Activated CD4-positive, alpha-beta T cell treated with anti-CD3 and anti-CD28 coated beads for 48 hours (primary cell): ENCODE measurements around the gene FUT2.
"Not testable (repeated sequence)": the region's sequence is repeated elsewhere in the genome, so short reads cannot be mapped to it uniquely, and the experiment has no call there.

ENCODE experiments used
- DNase-seq: peaks from one replicate; pipeline ENCODE4 v3.0.0-alpha.2; 2020

The FUT2 gene

DNA sequence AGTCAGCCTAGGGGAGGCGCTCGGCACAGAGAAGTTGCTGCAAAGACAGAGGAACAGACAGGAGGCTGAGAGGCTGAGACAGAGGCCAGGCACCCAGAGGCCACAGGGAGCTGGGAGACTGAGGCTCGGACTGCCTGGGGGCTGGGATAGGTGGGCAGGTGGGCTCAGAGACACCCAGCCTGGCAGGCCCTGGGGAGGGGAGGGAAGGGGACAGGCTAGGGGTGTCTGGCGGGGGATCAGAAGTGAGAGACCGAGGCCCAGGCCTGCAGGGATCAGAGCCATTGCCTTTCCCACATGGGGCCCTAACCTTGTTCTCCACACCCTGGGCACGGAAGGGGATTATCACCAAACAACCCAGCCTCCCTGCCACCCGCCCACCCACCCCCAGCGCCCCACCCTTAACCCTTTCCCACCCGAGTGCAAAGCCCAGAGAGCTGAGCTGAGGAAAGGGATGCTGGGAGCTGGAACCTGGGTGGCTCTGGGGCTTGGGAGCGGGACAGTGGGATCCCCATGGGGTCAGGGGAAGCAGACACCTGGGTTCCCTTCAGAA, 24.2 kb upstream of the FUT2 start:
- DNase-seq, result no peak

DNA sequence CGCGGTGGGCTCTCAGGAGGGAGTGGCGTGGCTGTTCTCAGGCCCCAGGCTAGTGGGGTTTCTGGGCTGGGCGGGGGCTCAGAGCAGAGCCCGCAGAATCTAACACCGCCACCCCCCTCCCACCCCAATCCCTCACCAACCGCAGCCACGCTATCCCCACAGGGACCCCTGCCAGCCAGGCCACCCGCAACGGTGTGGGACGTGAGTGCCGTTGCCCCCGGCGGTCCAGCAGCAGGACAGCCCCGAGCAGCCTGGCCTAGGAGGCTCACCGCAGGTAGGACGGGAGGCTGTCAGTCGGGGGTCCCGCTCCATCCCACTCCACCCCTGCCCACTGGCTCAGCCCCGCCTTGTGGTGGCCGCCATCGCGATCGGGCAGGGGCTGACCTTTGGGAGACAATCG, 22.8 kb upstream of the FUT2 start, which contains the start of gene NTN5:
TSS of gene NTN5 (minus strand) at position 24 of the 400 bp plus-strand sequence. CDS start 2,031 bp downstream, outside the sequence.
- no peak for DNase-seq

DNA sequence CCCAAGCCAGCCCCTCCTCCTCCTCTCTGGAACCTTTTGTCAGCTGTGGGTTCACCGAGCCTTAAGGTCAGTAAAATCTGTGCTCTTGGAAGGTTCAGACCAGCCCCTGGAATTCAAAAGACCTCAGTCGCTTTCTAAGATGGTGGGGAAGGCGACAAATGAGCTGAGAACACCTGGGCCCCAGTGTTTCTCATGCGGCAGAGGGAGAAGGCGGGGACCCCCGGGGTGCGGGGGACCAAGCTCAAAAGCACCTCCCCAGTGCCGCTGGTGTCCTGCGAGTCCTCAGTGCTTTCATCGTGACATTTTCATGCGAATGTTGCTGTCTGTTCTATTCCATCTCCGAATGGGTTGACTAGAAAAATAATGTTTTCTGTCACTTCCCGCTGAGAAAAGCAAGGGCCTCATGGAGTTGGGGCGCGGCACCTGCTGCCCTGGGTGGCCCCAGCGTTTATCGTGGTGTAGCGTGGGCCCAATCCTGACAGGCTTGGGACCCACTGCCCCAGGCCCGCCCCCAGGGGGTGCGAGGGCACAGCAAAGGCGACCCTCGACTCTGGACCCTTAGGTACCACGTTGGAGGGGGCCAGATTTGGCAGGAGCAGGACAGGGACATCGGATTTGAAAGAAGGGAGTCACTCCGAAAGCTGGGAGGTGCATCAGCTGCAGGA, 22.2 kb upstream of the FUT2 start:
- no peak for DNase-seq

DNA sequence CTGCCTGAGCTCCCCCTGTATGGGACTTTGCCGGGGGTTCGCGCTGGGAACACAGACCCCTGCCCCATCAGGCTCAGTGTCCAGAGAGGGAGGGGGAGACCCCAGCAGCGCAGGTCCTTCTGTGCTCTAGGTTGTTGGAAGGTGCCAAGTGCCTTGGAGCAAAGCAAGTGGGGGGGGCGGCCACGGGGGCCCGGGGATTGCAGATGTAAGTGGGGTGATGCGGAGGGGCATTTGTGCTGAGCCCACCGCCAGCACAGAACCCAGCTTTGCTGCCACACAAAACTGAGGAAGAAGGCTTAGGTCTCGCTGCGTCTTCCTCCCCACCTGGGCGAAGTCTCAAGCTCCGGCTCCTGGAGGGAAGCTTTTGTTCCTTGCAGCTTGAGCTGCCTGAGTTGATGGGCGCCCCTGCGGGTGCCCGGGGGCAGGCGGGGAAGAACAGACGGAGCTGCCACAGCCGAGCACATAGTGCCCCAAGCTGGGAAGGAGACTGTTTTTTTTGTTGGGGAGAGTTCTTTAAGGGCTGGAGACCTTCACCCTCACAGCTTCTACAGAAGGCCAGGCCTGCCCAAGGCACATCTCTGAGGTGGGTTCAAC, 21.5 kb upstream of the FUT2 start:
- DNase-seq, result no peak

DNA sequence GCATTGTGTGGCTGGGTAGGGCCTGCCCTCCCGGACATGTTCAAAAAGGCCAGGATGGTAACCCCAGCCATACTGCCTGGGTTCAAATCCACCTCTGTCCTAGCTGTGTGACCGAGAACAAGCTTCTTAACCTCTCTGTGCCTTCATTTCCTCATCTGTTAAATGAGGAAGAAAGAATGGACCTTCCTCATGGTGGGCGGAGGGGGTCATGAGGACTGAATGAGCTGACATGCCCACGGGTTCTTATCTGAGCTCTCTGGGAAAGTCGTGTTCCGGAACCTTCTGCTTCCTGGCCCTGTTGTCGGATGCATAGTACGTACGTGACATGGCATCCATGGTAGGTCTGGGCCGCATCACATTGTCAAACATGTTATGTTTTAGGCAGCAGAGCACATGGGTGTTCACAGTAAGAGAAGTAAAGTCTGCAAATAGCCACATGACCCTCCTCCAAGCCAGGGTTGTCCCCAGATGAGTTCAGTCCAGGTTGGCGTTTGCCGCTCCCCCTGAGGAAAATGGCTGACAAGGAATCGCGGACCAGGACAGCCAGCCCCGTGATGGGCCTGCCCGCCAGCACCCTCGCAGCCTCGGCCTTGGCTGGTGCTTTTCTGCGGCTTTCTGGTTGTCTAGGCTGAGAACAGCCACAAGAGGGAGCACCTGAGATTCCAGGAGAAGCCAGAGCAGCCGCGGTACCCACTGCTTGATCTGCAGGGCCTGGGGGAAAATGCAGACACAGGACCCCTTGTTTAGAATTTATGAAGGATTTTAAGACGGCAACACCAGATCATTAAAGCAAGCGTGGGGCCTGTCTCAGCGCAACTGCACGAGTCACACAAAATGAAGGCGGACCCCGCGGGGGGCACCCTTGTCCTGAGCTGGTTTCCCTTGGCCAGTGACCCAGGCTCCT, 20.6 kb upstream of the FUT2 start:
- DNase-seq, result peak; percentile 85

DNA sequence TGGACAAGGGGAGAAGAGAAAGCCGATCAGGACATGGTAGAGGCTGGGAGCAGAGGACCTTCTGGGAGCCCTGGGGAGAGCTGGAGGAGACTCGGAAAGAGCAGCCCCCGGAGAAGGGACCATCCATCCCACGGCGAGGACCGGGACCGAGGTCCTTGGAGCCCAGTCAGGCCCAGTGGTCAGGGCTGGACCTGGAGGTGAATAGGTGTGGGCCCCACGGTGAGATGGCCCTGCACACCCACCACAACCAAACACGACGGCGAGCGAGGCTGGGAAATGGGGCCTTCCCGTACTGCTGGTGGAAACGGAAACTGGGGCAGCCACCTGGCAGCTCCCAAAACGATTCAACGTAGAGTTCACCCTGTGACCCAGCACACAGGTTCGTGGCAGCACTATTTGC, 19.3 kb upstream of the FUT2 start:
- DNase-seq, result no peak

DNA sequence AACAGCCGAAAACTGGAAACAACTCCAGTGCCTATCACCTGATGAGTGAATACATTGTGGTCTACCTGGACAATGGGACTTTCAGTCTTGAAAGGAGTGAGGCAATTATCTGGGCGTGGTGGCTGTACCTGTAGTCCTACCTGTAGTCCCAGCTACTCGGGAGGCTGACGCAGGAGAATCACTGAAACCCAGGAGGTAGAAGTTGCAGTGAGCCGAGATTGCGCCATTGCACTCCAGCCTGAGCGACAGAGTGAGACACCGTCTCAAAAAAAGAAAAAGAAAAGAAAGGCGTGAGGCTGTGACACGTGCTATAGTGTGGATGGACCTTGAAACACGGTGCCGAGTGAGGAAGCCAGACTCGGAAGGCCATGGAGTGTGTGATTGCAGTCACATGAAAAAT, 18.9 kb upstream of the FUT2 start:
- DNase-seq, result no peak

DNA sequence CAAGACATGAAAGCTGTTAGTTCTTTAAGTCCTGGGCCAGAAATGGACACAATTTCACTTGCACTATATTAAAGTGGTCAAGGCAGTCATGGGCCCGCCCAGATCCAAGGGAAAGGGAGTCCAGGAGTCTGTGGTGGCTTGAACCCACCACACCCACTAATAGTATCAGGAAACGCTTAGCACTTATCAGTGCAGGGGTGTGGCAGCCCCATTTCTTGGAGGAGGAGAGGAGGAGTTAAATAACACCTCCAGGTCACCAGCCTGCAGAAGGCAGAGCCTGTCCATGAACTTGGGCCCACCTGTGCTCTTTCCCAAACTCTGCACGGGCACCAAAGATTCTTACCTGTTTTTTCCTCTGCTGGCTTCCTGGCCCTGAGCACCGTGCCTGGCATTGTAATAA, 17.6 kb upstream of the FUT2 start:
- DNase-seq, result no peak

DNA sequence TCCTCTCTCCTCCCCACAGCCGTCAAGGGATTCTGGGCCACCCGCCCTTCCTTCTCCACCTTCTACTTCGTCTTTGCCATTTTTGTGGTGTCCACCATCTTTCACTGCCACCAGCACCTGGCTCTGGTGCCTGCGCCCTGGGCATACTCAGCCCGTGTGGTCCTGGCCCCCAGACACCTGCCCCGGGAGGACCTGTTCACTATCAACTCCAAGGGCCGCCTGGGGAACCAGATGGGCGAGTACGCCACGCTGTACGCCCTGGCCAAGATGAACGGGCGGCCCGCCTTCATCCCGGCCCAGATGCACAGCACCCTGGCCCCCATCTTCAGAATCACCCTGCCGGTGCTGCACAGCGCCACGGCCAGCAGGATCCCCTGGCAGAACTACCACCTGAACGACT, 15.8 kb upstream of the FUT2 start:
- not testable (repeated sequence) for DNase-seq

DNA sequence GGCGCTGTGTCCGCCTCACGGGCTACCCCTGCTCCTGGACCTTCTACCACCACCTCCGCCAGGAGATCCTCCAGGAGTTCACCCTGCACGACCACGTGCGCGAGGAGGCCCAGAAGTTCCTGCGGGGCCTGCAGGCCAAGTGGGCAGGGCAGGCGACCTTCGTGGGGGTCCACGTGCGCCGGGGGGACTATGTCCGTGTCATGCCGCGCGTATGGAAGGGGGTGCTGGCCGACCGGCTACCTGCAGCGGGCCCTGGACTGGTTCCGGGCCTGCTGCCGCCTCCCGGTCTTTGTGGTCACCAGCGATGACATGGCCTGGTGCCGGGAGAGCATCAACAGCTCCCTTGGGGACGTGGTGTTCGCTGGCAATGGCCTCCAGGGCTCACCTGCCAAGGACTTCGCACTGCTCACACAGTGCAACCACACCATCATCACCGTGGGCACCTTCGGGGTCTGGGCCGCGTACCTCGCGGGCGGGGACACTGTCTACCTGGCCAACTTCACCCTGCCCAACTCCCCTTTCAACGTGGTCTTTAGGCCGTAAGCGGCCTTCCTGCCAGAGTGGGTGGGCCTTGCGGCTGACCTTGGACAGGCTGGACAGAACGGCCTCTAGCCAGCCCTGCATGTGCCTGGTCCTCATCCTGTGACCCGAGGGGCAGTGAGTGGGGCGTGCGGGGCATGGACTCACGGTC, 15.2 kb upstream of the FUT2 start:
- DNase-seq, result no peak

DNA sequence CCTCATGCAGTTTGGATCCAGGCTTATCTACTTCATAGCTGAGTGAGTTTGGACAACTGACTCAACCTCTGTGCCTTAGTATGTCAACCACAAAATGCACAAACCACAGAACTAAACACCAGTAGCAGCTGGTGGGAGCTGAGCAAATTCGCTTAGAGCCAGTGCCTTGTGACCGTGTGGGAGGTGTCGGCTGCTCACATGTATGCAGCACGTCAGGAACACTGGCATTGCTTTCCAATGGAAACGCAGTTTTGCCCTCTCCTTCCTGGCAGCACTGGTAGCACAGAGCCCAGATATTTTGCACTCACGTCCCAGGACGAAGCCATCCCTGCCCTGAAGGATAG, 14.7 kb upstream of the FUT2 start:
- DNase-seq, result peak; percentile 23

DNA sequence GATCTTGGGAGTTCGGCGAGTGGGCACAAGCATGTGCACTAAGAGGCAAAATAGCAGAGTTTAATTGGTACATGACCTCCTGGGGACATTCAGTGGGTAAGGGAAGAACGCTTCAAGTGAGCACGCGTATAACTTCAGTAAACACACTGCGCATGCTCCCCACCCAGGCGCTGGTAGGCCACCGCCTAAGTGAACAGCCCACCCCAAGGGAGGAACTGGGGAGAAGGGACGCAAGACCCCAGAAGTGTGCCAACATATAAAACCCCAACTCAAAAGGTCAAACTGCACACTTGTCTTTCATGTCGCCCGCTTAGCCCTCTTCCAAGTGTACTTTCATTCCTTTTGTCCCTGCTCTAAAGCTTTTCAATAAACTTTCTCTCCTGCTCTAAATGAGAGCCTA, 12.4 kb upstream of the FUT2 start:
- peak; percentile 33 for DNase-seq

DNA sequence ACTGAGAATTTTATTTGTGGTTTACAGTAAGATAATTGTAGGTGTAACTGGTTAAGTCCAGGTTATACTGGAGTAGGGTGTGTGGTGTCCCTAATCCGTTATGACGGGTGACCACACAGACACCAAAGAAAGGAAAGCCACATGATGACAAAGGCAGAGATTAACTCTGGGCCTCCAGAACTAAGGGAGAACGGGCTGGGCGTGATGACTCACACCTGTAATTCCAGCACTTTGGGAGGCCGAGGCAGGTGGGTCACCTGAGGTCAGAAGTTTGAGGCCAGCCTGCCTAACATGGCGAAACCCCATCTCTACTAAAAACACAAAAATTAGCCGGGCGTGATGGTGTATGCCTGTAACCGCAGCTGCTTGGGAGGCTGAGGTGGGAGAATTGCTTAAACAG, 10.2 kb upstream of the FUT2 start:
- DNase-seq, result no peak

DNA sequence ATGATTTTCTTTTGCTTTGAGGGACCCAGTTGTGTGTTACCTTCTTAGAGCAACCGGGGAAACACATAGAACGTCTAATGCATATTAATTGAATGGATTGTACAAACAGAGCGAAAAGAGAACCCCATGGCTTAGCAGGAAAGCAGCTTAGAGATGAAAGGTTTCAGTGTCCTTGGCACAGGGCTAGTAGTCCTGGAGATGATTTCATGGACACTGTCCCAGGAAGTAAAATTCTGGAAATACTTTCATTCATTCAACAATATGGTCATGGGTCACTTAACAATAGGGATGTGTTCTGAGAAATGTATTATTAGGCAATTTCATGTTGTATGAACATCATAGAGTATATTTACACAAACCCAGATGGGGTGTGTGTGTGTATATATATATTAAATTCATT, 9.7 kb upstream of the FUT2 start:
- no peak for DNase-seq

DNA sequence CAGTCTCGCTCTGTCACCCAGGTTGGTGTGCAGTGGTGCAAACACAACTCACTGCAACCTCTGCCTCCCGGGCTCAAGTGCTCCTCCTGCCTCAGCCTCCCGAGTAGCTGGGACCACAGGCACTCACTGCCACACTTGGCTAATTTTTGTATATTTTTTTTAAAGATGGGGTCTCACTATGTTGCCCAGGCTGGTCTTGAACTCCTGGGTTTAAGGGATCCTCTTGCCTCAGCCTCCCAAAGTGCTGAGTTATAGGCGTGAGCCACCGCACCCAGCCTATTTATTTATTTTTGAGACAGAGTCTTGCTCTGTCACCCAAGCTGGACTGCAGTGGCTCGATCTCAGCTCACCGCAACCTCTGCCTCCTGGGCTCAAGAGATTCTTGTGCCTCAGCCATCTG, 9.1 kb upstream of the FUT2 start:
- DNase-seq, result not testable (repeated sequence)

DNA sequence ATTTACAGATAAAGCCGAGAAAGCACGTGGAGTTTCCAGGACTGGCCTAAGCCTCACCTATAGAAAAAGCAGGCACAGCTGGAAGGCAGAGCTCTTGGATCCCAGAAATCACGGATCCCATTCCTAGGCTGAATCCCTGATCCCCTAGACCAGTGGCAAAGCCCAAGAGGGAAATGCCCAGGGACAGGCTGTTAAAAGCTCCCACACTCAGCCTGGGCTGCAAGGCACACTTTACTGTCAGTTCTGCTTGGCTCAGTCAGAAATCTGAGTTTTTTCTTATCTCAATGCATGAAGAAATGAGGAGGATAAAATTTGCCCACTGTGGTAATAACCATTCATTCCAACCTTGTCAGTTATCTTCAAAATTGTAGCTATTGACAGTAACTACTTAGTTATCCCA, 8.0 kb upstream of the FUT2 start:
- no peak for DNase-seq

DNA sequence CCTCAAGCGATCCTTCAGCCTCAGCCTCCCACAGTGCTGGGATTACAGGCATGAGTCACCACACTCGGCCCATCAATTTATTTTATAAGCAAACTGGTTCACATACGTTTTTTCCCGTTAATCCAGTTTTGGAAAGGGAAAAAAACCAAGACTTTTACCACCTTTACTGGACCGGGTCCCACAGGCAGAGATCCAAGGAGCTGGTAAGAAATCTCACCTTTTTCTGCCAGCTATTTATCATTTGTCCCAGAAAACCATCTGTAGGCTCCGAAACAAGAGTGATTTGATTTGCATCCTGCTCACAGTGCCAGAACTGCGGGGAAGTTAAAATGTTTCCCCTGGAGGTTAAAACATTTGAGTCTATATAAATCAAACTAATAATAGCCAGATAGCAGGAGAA, 6.3 kb upstream of the FUT2 start:
- DNase-seq, result no peak

DNA sequence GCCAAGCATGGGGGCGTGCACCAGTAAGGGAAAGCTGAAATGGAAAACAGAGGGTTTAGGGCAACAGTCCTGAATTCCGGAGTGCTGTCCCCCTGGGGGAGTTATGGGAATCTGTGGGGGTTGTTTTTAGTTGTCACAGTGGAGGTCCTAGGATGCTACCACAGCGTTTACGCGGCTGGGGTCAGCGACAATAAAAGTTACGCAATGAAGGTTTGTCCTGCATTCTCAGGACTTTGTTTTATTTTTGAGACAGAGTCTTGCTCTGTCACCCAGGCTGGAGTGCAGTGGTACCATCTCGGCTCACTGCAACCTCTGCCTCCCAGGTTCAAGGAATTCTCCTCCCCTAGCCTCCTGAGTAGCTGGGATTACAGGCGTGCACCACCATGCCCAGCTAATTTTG, 2.1 kb upstream of the FUT2 start:
- not testable (repeated sequence) for DNase-seq

DNA sequence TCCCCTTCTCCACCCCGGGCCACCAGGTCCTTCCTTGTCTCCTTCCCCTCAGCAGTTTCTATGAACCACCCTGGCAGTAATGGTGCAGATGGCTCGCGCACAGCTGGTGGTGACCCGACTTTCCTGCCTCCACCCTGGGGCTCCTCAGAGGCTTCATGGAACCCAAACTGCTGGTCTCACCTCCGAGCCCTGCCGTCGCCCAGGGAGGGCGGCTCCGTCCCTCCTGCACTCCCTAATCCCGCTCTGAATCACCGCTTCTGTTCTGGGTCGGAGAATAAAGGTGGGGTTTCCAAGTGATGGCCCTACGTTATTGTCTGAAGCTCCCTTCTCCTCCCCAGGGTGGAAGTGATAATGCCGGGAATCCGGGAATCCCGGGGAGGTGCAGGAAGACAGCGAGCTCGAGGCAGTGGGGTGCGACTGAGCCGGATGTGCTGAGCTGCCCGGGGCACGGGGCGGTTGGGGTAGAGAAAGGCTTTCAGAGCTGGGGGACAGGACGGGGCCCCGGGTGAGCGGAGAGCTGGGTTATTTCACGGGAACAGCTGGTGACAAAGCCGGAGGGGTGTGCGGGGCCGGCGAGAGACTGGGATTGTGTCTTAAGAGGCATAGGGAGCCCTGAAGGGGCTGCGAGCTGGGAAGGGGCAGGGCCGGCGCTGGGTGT, 711 bp downstream of the FUT2 start:
- no peak for DNase-seq

DNA sequence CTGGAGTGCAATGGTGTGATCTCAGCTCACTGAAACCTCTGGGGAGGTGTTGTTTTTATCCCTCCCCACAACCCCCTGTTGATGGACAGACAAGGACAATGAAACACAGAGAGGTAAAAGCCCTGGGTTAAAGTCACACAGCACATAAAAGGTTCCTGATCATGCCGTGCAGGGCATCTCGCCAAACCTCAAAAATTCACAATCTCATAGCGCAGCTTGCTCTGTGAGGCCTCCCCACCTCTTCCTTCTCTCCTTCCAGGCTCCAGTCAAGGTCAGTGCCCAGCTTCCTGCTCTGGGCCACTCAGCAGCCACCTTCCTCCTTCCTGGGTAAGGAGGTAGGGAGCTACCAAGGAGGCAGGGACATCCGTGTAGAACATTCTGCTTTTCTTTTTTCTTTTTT, 2.3 kb downstream of the FUT2 start:
- DNase-seq, result no peak

DNA sequence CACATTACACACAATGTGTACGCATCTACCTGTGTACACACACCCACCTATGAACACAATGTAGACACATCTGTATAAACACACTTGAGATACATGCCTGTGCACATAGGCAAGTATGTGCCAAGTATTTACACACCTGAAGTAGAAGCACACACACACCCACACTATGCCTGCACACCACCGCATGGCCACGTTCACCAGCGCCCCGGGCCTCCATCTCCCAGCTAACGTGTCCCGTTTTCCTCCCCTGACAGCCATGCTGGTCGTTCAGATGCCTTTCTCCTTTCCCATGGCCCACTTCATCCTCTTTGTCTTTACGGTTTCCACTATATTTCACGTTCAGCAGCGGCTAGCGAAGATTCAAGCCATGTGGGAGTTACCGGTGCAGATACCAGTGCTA, 6.9 kb downstream of the FUT2 start:
- DNase-seq, result no peak

DNA sequence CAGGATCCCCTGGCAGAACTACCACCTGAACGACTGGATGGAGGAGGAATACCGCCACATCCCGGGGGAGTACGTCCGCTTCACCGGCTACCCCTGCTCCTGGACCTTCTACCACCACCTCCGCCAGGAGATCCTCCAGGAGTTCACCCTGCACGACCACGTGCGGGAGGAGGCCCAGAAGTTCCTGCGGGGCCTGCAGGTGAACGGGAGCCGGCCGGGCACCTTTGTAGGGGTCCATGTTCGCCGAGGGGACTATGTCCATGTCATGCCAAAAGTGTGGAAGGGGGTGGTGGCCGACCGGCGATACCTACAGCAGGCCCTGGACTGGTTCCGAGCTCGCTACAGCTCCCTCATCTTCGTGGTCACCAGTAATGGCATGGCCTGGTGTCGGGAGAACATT, 7.5 kb downstream of the FUT2 start:
- no peak for DNase-seq

DNA sequence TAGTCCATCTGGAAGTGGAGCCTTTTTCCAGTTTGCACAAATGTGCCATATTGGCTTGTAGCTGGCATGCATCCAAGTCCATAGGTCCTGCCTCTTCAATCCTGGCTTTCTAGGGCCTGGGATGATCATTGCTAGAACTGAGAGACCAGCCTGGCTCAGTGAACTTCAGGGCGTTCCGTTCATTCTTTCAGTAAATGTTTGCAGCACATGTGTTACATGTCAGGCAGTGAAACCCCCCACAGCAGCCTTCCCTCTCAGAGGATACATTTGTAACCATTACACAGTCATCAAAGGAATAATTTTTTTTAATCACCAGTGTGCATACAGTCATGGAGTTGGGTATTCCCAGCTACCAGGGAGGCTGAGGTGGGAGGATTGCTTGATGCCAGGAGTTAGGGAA, 9.7 kb downstream of the FUT2 start:
- no peak for DNase-seq
